Endothelial cell of umbilical vein (primary cell): ENCODE measurements around the gene NOB1.

ENCODE experiments used
- CTCF ChIP-seq, 2 donors: IDR thresholded peaks; 1 replicate in 1 of 2; 2 replicates in 1 of 2; pipeline ENCODE4 v1.5.1; 2011; ENCODE audit warnings: low read length in 2 of 2, mild to moderate bottlenecking in 2 of 2, moderate library complexity in 2 of 2, control low read depth in 1 of 2, inconsistent platforms in 1 of 2, low read depth in 1 of 2; ENCODE audit not compliant: insufficient read depth in 1 of 2; ENCODE audit errors: extremely low read depth in 1 of 2
- EZH2 ChIP-seq: IDR thresholded peaks from 2 replicates; pipeline ENCODE4 v1.6.1; 2012; ENCODE audit warnings: borderline replicate concordance, low read depth, mild to moderate bottlenecking, moderate library complexity, low read length, inconsistent platforms; ENCODE audit not compliant: severe bottlenecking
- FOS ChIP-seq: IDR thresholded peaks from 2 replicates; pipeline ENCODE4 v1.6.1; 2011; ENCODE audit warnings: mild to moderate bottlenecking, low read length, moderate library complexity, borderline replicate concordance; ENCODE audit not compliant: insufficient read depth
- MAX ChIP-seq: IDR thresholded peaks from 2 replicates; pipeline ENCODE4 v1.6.1; 2011; ENCODE audit not compliant: insufficient read depth, insufficient read length
- MYC ChIP-seq: IDR thresholded peaks from one replicate; pipeline ENCODE4 v1.6.1; 2011; ENCODE audit warnings: mild to moderate bottlenecking, low read depth, low read length
- POLR2AphosphoS5 ChIP-seq: IDR thresholded peaks from 2 replicates; pipeline ENCODE4 v1.6.1; 2012; ENCODE audit warnings: low read depth, mild to moderate bottlenecking, control low read depth, low read length, moderate library complexity; ENCODE audit not compliant: insufficient read depth

GRCh38 chr16:69724981-69725479 lies 29.7 kb downstream of the NOB1 start:
- no peak for TF ChIP-seq CTCF (IDR thresholded peaks at IDR 0.05; ENCODE audit: extremely low read depth in 1 of 2, insufficient read depth in 1 of 2, low read depth in 1 of 2, low read length in 2 of 2)
- TF ChIP-seq MYC, result no peak
- no peak for TF ChIP-seq FOS
- TF ChIP-seq MAX, result no peak
- no peak for TF ChIP-seq POLR2AphosphoS5
- no peak for TF ChIP-seq EZH2
